A673 (cell line): ENCODE results near the gene TENM3. TPM values are rescaled to one million over a fixed set of nuclear protein-coding genes. Genes with fewer than 3 reads are reported as not detected.

Experiments
- BruUV-seq: library from RNA; stranded (reverse); fragments of 400-500 nt; replicated peaks from 2 replicates; lab custom pipeline; 2021; lab: Mats Ljungman, UMichigan
- CTCF ChIA-PET: fragments of 300-600 bp; sonication (Branson Sonifier 250); formaldehyde crosslinking; loops from one replicate; lab custom pipeline; 2022; ENCODE audit warnings: antibody characterized with exemption; lab: Charles Lee
- POLR2A ChIA-PET: fragments of 300-600 bp; sonication (Branson Sonifier 250); formaldehyde crosslinking; loops from one replicate; lab custom pipeline; 2022; ENCODE audit warnings: antibody characterized with exemption; ENCODE audit not compliant: low non-redundant PET; lab: Charles Lee
- DNase-seq: peaks from one replicate; pipeline ENCODE4 v3.0.0-alpha.2; 2015; ENCODE audit warnings: low spot score
- H3K27ac ChIP-seq: fragments of 200-600 bp; sonication (generic); 2 replicates; pipeline ENCODE4 v1.5.1; 2016; ENCODE audit warnings: mixed run types, low read depth, mild to moderate bottlenecking, mixed read lengths, antibody characterized with exemption, low read length; ENCODE audit not compliant: poor library complexity, severe bottlenecking
- H3K27me3 ChIP-seq: fragments of 200-600 bp; sonication (generic); replicated peaks from 2 replicates; pipeline ENCODE4 v1.6.1; 2017; ENCODE audit warnings: mixed run types, low read depth, mild to moderate bottlenecking, mixed read lengths, antibody characterized with exemption, low read length; ENCODE audit not compliant: insufficient read depth, poor library complexity
- H3K36me3 ChIP-seq: fragments of 200-600 bp; sonication (generic); 2 replicates; pipeline ENCODE4 v1.6.1; 2016; ENCODE audit warnings: mixed run types, mild to moderate bottlenecking, mixed read lengths, antibody characterized with exemption, low read length; ENCODE audit not compliant: insufficient read depth, poor library complexity, severe bottlenecking
- H3K4me1 ChIP-seq: fragments of 200-600 bp; sonication (generic); 2 replicates; pipeline ENCODE4 v1.6.1; 2017; ENCODE audit warnings: mixed run types, mild to moderate bottlenecking, mixed read lengths, antibody characterized with exemption, low read length; ENCODE audit not compliant: insufficient read depth, poor library complexity, severe bottlenecking
- H3K4me3 ChIP-seq: fragments of 200-600 bp; sonication (generic); 2 replicates; pipeline ENCODE4 v1.5.1; 2016; ENCODE audit warnings: low read depth, mixed run types, mild to moderate bottlenecking, mixed read lengths, low read length; ENCODE audit not compliant: poor library complexity, severe bottlenecking
- H3K9me3 ChIP-seq: fragments of 200-600 bp; sonication (generic); 2 replicates; pipeline ENCODE4 v1.6.1; 2016; ENCODE audit warnings: mixed run types, low read depth, mild to moderate bottlenecking, mixed read lengths, antibody characterized with exemption, low read length; ENCODE audit not compliant: poor library complexity, severe bottlenecking
- EZH2 ChIP-seq: fragments of 200-600 bp; sonication (generic); IDR thresholded peaks from 2 replicates; pipeline ENCODE4 v1.6.1; 2017; ENCODE audit warnings: borderline replicate concordance, low read depth, mild to moderate bottlenecking, mixed read lengths, antibody characterized with exemption, low read length; ENCODE audit not compliant: poor library complexity, severe bottlenecking
- intact Hi-C: fragments of 100-400 bp; cut with micrococcal nuclease; formaldehyde crosslinking; loops from one replicate; pipeline ENCODE4 v1.10.0; 2022; ENCODE audit not compliant: unreplicated experiment
- total RNA-seq: library from RNA; stranded (reverse); gene quantifications from 2 replicates; pipeline ENCODE4 v1.2.3, GENCODE V29; 2021
- TF ChIP-seq, protein P1 (sequence below): fragments of 300-800, 200-600 bp; sonication (generic); conservative IDR thresholded peaks from 2 replicates; pipeline ENCODE4 v1.5.1; 2017; ENCODE audit warnings: low read depth, mild to moderate bottlenecking, antibody characterized with exemption, low read length, moderate library complexity, mixed read lengths

The TENM3 gene
- total RNA-seq, 1 experiment from 2014 or later = 26.4 TPM

DNA sequence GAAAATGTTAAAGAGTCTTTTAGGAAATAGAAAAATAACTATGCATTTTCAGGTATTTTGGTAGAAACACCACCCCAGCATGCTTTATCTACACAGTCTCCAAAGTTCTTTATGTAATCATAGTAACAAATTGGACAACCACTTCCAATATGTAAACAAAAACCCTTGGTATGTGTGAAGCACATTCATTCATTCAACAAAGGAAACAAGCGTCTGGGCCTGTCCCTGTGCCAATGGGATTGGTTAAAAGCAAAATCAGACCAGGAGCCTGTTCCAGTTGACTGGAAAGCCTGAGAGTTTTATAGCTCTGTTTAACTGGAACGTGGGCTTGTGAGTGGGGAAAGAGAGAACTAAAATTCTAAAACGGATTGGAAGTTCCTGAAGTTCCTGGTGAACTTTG is 41.3 kb upstream of the TENM3 start:
- BruUV-seq = no TSS peak
- TF ChIP-seq, protein P1, sequence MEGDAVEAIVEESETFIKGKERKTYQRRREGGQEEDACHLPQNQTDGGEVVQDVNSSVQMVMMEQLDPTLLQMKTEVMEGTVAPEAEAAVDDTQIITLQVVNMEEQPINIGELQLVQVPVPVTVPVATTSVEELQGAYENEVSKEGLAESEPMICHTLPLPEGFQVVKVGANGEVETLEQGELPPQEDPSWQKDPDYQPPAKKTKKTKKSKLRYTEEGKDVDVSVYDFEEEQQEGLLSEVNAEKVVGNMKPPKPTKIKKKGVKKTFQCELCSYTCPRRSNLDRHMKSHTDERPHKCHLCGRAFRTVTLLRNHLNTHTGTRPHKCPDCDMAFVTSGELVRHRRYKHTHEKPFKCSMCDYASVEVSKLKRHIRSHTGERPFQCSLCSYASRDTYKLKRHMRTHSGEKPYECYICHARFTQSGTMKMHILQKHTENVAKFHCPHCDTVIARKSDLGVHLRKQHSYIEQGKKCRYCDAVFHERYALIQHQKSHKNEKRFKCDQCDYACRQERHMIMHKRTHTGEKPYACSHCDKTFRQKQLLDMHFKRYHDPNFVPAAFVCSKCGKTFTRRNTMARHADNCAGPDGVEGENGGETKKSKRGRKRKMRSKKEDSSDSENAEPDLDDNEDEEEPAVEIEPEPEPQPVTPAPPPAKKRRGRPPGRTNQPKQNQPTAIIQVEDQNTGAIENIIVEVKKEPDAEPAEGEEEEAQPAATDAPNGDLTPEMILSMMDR = no peak
- no peak for TF ChIP-seq EZH2
- ChIA-PET POLR2A (no interaction called here), CTCF (no interaction called here)
- H3K27me3 ChIP-seq = no peaks in the 10 kb centered on the region
- H3K4me3 ChIP-seq = no peak overlapping the region
- no peak for DNase-seq
- no peaks in the 10 kb centered on the region for H3K36me3 ChIP-seq
- intact Hi-C loops = no loop called here
- no peak overlapping the region for H3K27ac ChIP-seq
- H3K4me1 ChIP-seq = peaks cover 3% of the 10 kb centered on the region
- H3K9me3 ChIP-seq = no peaks in the 10 kb centered on the region

DNA sequence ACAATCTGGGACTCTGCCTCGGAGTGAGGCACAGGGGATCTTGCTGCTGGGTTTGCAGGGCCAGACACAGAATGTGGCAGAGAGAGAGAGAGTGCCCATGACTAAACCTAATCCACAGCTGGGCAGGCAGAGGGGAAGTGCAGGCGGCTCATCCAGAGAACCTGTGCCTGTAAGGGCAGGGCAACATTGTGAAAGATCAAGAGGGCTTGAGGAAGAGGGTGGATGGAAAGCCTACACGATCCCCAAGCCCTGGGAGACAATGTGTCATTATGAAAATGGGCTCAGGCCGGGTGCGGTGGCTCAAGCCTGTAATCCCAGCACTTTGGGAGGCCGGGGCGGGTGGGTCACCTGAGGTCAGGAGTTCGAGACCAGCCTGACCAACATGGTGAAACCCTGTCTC is 40.6 kb upstream of the TENM3 start:
- no peak overlapping the region for H3K27ac ChIP-seq
- DNase-seq = no peak
- BruUV-seq = no TSS peak
- H3K4me1 ChIP-seq = peaks cover 4% of the 10 kb centered on the region
- POLR2A ChIA-PET = no interaction called here
- TF ChIP-seq, protein P1 = no peak
- TF ChIP-seq EZH2 = no peak
- CTCF ChIA-PET = no interaction called here
- intact Hi-C loops = no loop called here
- H3K9me3 ChIP-seq = no peaks in the 10 kb centered on the region
- H3K36me3 ChIP-seq = no peaks in the 10 kb centered on the region
- no peaks in the 10 kb centered on the region for H3K27me3 ChIP-seq
- H3K4me3 ChIP-seq = no peak overlapping the region

DNA sequence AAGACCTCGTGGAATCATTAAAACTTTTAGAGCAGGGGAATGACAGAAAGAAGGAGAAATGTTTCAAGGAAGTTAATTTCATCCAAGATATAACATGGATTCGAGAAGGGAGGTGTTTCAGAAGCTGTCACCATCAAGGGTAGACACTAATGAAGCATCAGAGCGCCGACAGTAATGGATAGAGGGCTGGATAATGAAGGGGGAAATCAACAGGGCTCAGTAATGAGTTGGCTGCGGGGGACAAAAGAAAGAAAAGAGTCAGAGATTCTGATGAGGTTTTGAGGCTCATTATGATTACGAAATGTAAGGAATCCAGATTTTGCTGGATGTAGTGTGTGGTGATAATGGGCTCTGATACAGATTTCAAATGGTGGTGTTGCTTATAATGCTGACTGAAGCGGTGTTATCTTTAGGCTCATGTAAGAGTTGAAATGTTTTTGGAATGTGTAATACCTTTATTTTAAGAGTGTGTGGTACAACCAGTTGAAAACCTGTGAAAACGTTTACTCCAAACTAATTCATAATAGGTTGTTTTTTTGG is 39.3 kb upstream of the TENM3 start:
- TF ChIP-seq EZH2 = no peak
- TF ChIP-seq, protein P1 = no peak
- Histone ChIP-seq H3K27me3 (no peaks in the 10 kb centered on the region), H3K4me1 (peaks cover 4% of the 10 kb centered on the region), H3K9me3 (no peaks in the 10 kb centered on the region), H3K27ac (no peak overlapping the region), H3K36me3 (no peaks in the 10 kb centered on the region), H3K4me3 (no peak overlapping the region)
- intact Hi-C loops = no loop called here
- no TSS peak for BruUV-seq
- ChIA-PET CTCF (no interaction called here), POLR2A (no interaction called here)
- DNase-seq = no peak
